Breast epithelium (tissue), 4 donors: ENCODE results near the gene GALNT2. TPM values are rescaled to one million over a fixed set of nuclear protein-coding genes. Genes with fewer than 3 reads are reported as not detected.

Experiments used
- DNase-seq, 2 donors: peaks; one replicate each; pipeline ENCODE4 v3.0.0-alpha.2; 2019; ENCODE audit warnings: low spot score in 2 of 2
- H3K27ac ChIP-seq, 2 donors: fragments of 200-600 bp; sonication (generic) in 1 of 2; one replicate each; pipeline ENCODE4 v1.5.1; 2016 to 2019; ENCODE audit warnings: mild to moderate bottlenecking in 1 of 2
- H3K27me3 ChIP-seq, 2 donors: fragments of 200-600 bp; sonication (generic) in 1 of 2; one replicate each; pipeline versions ENCODE4 v1.5.1 to v1.6.0; 2017 to 2019; ENCODE audit warnings: control low read depth in 1 of 2, mild to moderate bottlenecking in 1 of 2
- H3K36me3 ChIP-seq: fragments of 200-600 bp; one replicate; pipeline ENCODE4 v1.5.1; 2019
- H3K4me1 ChIP-seq, 2 donors: fragments of 200-600 bp; sonication (generic); one replicate each; pipeline ENCODE4 v1.5.1; 2016 to 2019; ENCODE audit warnings: control low read depth in 1 of 2
- H3K4me3 ChIP-seq, 3 donors: fragments of 200-600 bp; sonication (generic); 1 replicate in 2 of 3; 2 replicates in 1 of 3; pipeline ENCODE4 v1.5.1; 2016 to 2019; ENCODE audit warnings: mild to moderate bottlenecking in 3 of 3, moderate library complexity in 2 of 3
- H3K9me3 ChIP-seq, 2 donors: fragments of 200-600 bp; sonication (generic) in 1 of 2; one replicate each; pipeline ENCODE4 v1.5.1; 2016 to 2019; ENCODE audit warnings: control low read depth in 1 of 2
- CTCF ChIP-seq, 3 donors: fragments of 450-650 bp; IDR thresholded peaks; one replicate each; pipeline ENCODE4 v1.5.1; 2016 to 2017; ENCODE audit warnings: antibody characterized with exemption in 3 of 3, mild to moderate bottlenecking in 3 of 3, moderate library complexity in 3 of 3
- POLR2A ChIP-seq: fragments of 450-650 bp; IDR thresholded peaks from one replicate; pipeline ENCODE4 v1.6.1; 2016; ENCODE audit warnings: antibody characterized with exemption, mild to moderate bottlenecking, moderate library complexity
- POLR2AphosphoS5 ChIP-seq, 3 donors: sonication (generic); formaldehyde crosslinking; IDR thresholded peaks; one replicate each; pipeline ENCODE4 v1.6.1; 2017; ENCODE audit warnings: antibody characterized with exemption in 3 of 3
- intact Hi-C: fragments of 100-400 bp; cut with DNase I; formaldehyde crosslinking; loops from one replicate; pipeline ENCODE4 v1.15.1; 2023; ENCODE audit warnings: low total_unique reads
- total RNA-seq, 3 donors: library from RNA; depleted of rRNA; stranded (reverse); fragments of >200 nt; gene quantifications; one replicate each; pipeline ENCODE4 v1.1.0, GENCODE V29; 2016

Gene GALNT2
- total RNA-seq, 3 donors from 2014 or later, result 27.4 to 53.0 (median 42.6) TPM

- no peaks in the 10 kb centered on the region for H3K4me1 ChIP-seq
- no peaks in the 10 kb centered on the region for H3K36me3 ChIP-seq
- H3K4me3 ChIP-seq, result no peak overlapping the region
- TF ChIP-seq POLR2AphosphoS5 (IDR thresholded peaks at IDR 0.05) (no peak), POLR2A (no peak)
- no peaks in the 10 kb centered on the region for H3K27me3 ChIP-seq
- intact Hi-C loops, result no loop called here
- H3K27ac ChIP-seq, result no peak overlapping the region
- no peak for DNase-seq
- no peaks in the 10 kb centered on the region for H3K9me3 ChIP-seq
Observed at GRCh38 chr1:230189824-230190223, 122.8 kb downstream of the GALNT2 start.

- Histone ChIP-seq H3K9me3 (no peaks in the 10 kb centered on the region), H3K27me3 (no peaks in the 10 kb centered on the region), H3K4me1 (no peaks in the 10 kb centered on the region), H3K4me3 (no peak overlapping the region), H3K36me3 (no peaks in the 10 kb centered on the region), H3K27ac (peak overlapping the region; percentile 23 to 39)
- intact Hi-C loops, result no loop called here
- DNase-seq, result no peak
- TF ChIP-seq CTCF (IDR thresholded peaks at IDR 0.05) (no peak), POLR2AphosphoS5 (IDR thresholded peaks at IDR 0.05) (peak in 1 of 3 donors; percentile 17)
Observed at GRCh38 chr1:230191079-230191804, 124.2 kb downstream of the GALNT2 start.

GRCh38 chr1:230191855-230192254, 124.8 kb downstream of the GALNT2 start:
- no peaks in the 10 kb centered on the region for H3K36me3 ChIP-seq
- no peaks in the 10 kb centered on the region for H3K4me1 ChIP-seq
- peak overlapping the region; percentile 0 to 39 for H3K27ac ChIP-seq
- intact Hi-C loops, result no loop called here
- no peak for TF ChIP-seq POLR2A
- no peak for TF ChIP-seq CTCF (IDR thresholded peaks at IDR 0.05)
- no peak for TF ChIP-seq POLR2AphosphoS5 (IDR thresholded peaks at IDR 0.05)
- DNase-seq, result no peak
- H3K27me3 ChIP-seq, result no peaks in the 10 kb centered on the region
- no peak overlapping the region for H3K4me3 ChIP-seq
- no peaks in the 10 kb centered on the region for H3K9me3 ChIP-seq

GRCh38 chr1:230194525-230194924, 127.5 kb downstream of the GALNT2 start:
- TF ChIP-seq POLR2AphosphoS5 (IDR thresholded peaks at IDR 0.05) (no peak), CTCF (IDR thresholded peaks at IDR 0.05) (no peak), POLR2A (no peak)
- H3K27ac ChIP-seq, result no peak overlapping the region
- H3K27me3 ChIP-seq, result no peaks in the 10 kb centered on the region
- no peak overlapping the region for H3K4me3 ChIP-seq
- no peaks in the 10 kb centered on the region for H3K9me3 ChIP-seq
- no peaks in the 10 kb centered on the region for H3K36me3 ChIP-seq
- H3K4me1 ChIP-seq, result no peaks in the 10 kb centered on the region
- DNase-seq, result no peak
- intact Hi-C loops, result no loop called here

- TF ChIP-seq POLR2AphosphoS5 (IDR thresholded peaks at IDR 0.05) (no peak), CTCF (IDR thresholded peaks at IDR 0.05) (no peak), POLR2A (no peak)
- no peak for DNase-seq
- no peaks in the 10 kb centered on the region for H3K4me1 ChIP-seq
- intact Hi-C loops, result no loop called here
- H3K9me3 ChIP-seq, result no peaks in the 10 kb centered on the region
- H3K27ac ChIP-seq, result no peak overlapping the region
- no peaks in the 10 kb centered on the region for H3K27me3 ChIP-seq
- no peaks in the 10 kb centered on the region for H3K36me3 ChIP-seq
- no peak overlapping the region for H3K4me3 ChIP-seq
Observed at GRCh38 chr1:230195199-230195598, 128.2 kb downstream of the GALNT2 start.
